SU-DHL-6 (cell line): ENCODE results near the gene CARD9.
"Not testable (repeated sequence)": the region's sequence is repeated elsewhere in the genome, so short reads cannot be mapped to it uniquely, and the experiment has no call there.

Experiments used
- H2AFZ ChIP-seq: fragments of 200-600 bp; sonication (generic); 2 replicates; pipeline ENCODE4 v1.6.1; 2014; ENCODE audit warnings: low read depth, mild to moderate bottlenecking, moderate library complexity, mixed read lengths, antibody characterized with exemption, low read length; ENCODE audit not compliant: severe bottlenecking
- H3F3A ChIP-seq: fragments of 200-600 bp; shearing (Covaris generic); 2 replicates; pipeline ENCODE4 v1.6.0; 2016; ENCODE audit warnings: antibody characterized with exemption, mild to moderate bottlenecking; ENCODE audit not compliant: insufficient read depth
- H3K27ac ChIP-seq: fragments of 200-600 bp; sonication (generic); 2 replicates; pipeline ENCODE4 v1.5.1; 2016; ENCODE audit warnings: low read depth, mild to moderate bottlenecking, low read length, moderate library complexity, mixed read lengths
- H3K27me3 ChIP-seq: fragments of 200-600 bp; sonication (generic), shearing (Covaris generic); 2 replicates; pipeline ENCODE4 v1.6.0; 2014; ENCODE audit warnings: mild to moderate bottlenecking, low read length
- H3K36me3 ChIP-seq: fragments of 200-600 bp; sonication (generic); 2 replicates; pipeline ENCODE4 v1.6.1; 2014; ENCODE audit warnings: mild to moderate bottlenecking, low read length, mixed read lengths
- H3K4me2 ChIP-seq: fragments of 300-600, 200-600 bp; shearing (Covaris generic), sonication (generic); 2 replicates; pipeline ENCODE4 v1.6.0; 2014; ENCODE audit warnings: low read length, low read depth, mild to moderate bottlenecking; ENCODE audit not compliant: poor library complexity, severe bottlenecking
- H3K4me3 ChIP-seq: fragments of 200-600 bp; sonication (generic); 2 replicates; pipeline ENCODE4 v1.5.1; 2014; ENCODE audit warnings: antibody characterized with exemption, low read length, mild to moderate bottlenecking, mixed read lengths; ENCODE audit not compliant: insufficient read depth, poor library complexity, severe bottlenecking
- H3K79me2 ChIP-seq: fragments of 200-600 bp; sonication (generic); 2 replicates; pipeline ENCODE4 v1.6.1; 2014; ENCODE audit warnings: mild to moderate bottlenecking, low read length, moderate library complexity; ENCODE audit not compliant: insufficient read depth
- H3K9ac ChIP-seq: fragments of 200-600 bp; sonication (generic); 2 replicates; pipeline ENCODE4 v1.7.0; 2014; ENCODE audit warnings: mild to moderate bottlenecking, low read length
- H3K9me2 ChIP-seq: fragments of 200-600 bp; sonication (generic); replicated peaks from 2 replicates; pipeline ENCODE4 v1.6.1; 2014; ENCODE audit warnings: low read length; ENCODE audit not compliant: insufficient read depth
- H3K9me3 ChIP-seq: fragments of 200-600 bp; sonication (generic); 2 replicates; pipeline ENCODE4 v1.6.1; 2014; ENCODE audit warnings: low read length, mixed read lengths; ENCODE audit not compliant: insufficient read depth
- H4K20me1 ChIP-seq: fragments of 200-600 bp; sonication (generic); 2 replicates; pipeline ENCODE4 v1.6.1; 2014; ENCODE audit warnings: low read depth, mild to moderate bottlenecking, antibody characterized with exemption, low read length, moderate library complexity, mixed read lengths
- EZH2phosphoT487 ChIP-seq: fragments of 200-600 bp; sonication (generic), shearing (Covaris generic); conservative IDR thresholded peaks from 2 replicates; pipeline ENCODE4 v1.6.1; 2018; ENCODE audit warnings: mild to moderate bottlenecking, antibody characterized with exemption, low read length, moderate library complexity, mixed read lengths
- TF ChIP-seq, protein P1 (sequence below): fragments of 200-600 bp; sonication (generic); IDR thresholded peaks from one replicate; pipeline ENCODE4 v1.5.1; 2017; ENCODE audit warnings: antibody characterized with exemption, mild to moderate bottlenecking, low read length, moderate library complexity; ENCODE audit not compliant: insufficient read depth, poor library complexity, severe bottlenecking

The CARD9 gene

DNA sequence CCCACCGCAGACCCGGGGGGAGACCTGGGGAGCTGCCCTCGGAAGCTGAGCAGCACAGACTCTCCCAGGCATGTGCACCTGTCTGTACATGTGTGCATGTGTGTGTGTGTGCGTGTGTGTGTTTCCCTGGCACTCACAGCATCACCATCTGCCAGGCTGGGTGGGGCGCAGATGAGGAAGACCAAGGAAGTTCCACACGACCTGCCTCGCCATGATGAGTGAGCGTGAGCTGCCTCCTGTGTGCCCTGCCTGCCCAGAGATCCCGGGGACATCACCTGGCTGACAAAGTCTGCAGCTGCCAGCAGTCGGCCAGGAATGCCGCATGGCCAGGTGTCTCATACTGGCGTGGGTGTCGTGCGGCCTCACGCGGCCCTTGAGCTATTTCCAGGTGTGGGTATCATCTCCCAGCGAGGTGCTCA lies 50.1 kb downstream of the CARD9 start:
- Histone ChIP-seq H3K4me3 (no peak overlapping the region), H3K9ac (no peak overlapping the region), H3K4me2 (no peak overlapping the region), H3K79me2 (no peaks in the 10 kb centered on the region), H4K20me1 (no peaks in the 10 kb centered on the region), H3K27me3 (no peaks in the 10 kb centered on the region), H2AFZ (no peak overlapping the region), H3F3A (no peaks in the 10 kb centered on the region), H3K36me3 (no peaks in the 10 kb centered on the region), H3K9me3 (no peaks in the 10 kb centered on the region), H3K27ac (no peak overlapping the region), H3K9me2 (no peaks in the 10 kb centered on the region)
- no peak for TF ChIP-seq EZH2phosphoT487
- TF ChIP-seq, protein P1, sequence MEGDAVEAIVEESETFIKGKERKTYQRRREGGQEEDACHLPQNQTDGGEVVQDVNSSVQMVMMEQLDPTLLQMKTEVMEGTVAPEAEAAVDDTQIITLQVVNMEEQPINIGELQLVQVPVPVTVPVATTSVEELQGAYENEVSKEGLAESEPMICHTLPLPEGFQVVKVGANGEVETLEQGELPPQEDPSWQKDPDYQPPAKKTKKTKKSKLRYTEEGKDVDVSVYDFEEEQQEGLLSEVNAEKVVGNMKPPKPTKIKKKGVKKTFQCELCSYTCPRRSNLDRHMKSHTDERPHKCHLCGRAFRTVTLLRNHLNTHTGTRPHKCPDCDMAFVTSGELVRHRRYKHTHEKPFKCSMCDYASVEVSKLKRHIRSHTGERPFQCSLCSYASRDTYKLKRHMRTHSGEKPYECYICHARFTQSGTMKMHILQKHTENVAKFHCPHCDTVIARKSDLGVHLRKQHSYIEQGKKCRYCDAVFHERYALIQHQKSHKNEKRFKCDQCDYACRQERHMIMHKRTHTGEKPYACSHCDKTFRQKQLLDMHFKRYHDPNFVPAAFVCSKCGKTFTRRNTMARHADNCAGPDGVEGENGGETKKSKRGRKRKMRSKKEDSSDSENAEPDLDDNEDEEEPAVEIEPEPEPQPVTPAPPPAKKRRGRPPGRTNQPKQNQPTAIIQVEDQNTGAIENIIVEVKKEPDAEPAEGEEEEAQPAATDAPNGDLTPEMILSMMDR = no peak

DNA sequence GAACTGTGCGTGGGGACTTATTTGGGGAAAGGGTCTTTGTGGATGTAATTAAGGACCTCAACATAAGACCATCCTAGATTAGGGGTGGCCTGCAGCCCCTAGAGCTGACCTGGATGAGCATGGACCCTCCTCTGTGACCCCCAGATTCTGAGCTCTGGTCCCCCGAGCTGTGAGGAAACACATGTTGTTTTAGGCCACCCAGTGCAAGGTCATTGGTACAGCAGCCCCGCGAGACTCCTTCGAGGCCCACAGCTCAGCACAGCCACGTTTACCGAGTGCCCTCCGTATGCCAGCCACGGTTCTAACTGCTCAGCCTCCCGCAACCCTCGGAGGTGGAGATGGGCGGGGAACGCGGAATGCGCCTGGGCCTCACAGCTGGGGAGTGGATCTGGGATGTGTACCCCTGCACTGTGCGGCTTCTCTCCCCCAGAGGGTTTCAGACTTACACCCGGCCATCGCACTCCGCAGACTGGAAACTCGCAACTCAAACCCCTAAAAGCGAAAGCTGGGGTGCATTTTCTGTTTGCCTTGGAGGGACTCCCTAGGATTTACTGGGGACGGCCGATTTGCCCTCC lies 50.6 kb downstream of the CARD9 start:
- Histone ChIP-seq H3K27me3 (no peaks in the 10 kb centered on the region), H4K20me1 (no peaks in the 10 kb centered on the region), H3F3A (no peaks in the 10 kb centered on the region), H3K9me3 (no peaks in the 10 kb centered on the region), H3K4me2 (no peak overlapping the region), H2AFZ (no peak overlapping the region), H3K9me2 (no peaks in the 10 kb centered on the region), H3K36me3 (no peaks in the 10 kb centered on the region), H3K27ac (no peak overlapping the region), H3K79me2 (no peaks in the 10 kb centered on the region), H3K9ac (no peak overlapping the region), H3K4me3 (no peak overlapping the region)
- TF ChIP-seq EZH2phosphoT487 = no peak
- TF ChIP-seq, protein P1 = no peak

- Histone ChIP-seq H3K9me2 (no peaks in the 10 kb centered on the region), H3K9me3 (no peaks in the 10 kb centered on the region), H3F3A (no peaks in the 10 kb centered on the region), H3K36me3 (no peaks in the 10 kb centered on the region), H2AFZ (no peak overlapping the region), H4K20me1 (no peaks in the 10 kb centered on the region), H3K4me3 (no peak overlapping the region), H3K4me2 (no peak overlapping the region), H3K27me3 (no peaks in the 10 kb centered on the region), H3K79me2 (no peaks in the 10 kb centered on the region), H3K27ac (no peak overlapping the region), H3K9ac (no peak overlapping the region)
- no peak for TF ChIP-seq EZH2phosphoT487
- TF ChIP-seq, protein P1 = no peak
Observed at GRCh38 chr9:136321561-136321960, 51.9 kb downstream of the CARD9 start.

- H2AFZ ChIP-seq, H3K9ac ChIP-seq, H3K36me3 ChIP-seq, H4K20me1 ChIP-seq, H3K79me2 ChIP-seq, H3K27ac ChIP-seq, H3K9me2 ChIP-seq, H3K4me3 ChIP-seq, H3K27me3 ChIP-seq, H3F3A ChIP-seq, H3K9me3 ChIP-seq, H3K4me2 ChIP-seq: not testable (repeated sequence)
Observed at GRCh38 chr9:136320972-136321371, 52.5 kb downstream of the CARD9 start.

- not testable (repeated sequence) for H3K9me3 ChIP-seq, H3K27me3 ChIP-seq, H3K79me2 ChIP-seq, H2AFZ ChIP-seq, H3K4me2 ChIP-seq, H3K27ac ChIP-seq, H3F3A ChIP-seq, H3K9ac ChIP-seq, H3K4me3 ChIP-seq, H4K20me1 ChIP-seq, H3K9me2 ChIP-seq, H3K36me3 ChIP-seq
Observed at GRCh38 chr9:136319955-136320354, 53.5 kb downstream of the CARD9 start.

- not testable (repeated sequence) for H3K4me3 ChIP-seq, H3K9me2 ChIP-seq, H3K4me2 ChIP-seq, H3K27ac ChIP-seq, H3K9ac ChIP-seq, H3K36me3 ChIP-seq, H2AFZ ChIP-seq, H4K20me1 ChIP-seq, H3F3A ChIP-seq, H3K79me2 ChIP-seq, H3K27me3 ChIP-seq
- H3K9me3 ChIP-seq = peaks cover 13% of the 10 kb centered on the region; the same call in 1 of the 2 replicates
Observed at GRCh38 chr9:136319244-136319643, 54.2 kb downstream of the CARD9 start.
